ENCODE measurements around the gene DCAF11.

The DCAF11 gene

GRCh38 chr14:24079491-24080141 is 35.0 kb upstream of the DCAF11 start:
- no peak for FAIRE-seq

DNA sequence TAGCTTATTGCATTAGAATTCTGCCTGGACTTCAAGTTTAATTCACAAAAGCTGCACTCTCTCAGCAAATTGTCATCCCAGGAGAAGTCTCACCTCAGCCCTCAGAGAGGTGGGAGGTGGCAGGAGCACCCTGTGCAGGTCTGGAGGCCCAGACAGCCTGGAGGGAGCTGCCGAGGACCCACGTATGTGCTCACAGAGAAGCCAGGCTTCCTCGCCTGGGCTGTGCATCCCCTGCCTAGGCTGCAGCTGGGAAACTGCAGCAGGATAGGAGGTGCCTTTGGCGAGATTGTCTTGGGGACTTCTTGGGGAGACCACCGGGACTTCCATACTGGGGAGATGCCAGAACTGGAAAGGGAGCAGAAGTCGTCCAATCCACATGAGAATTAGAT is 34.4 kb upstream of the DCAF11 start:
- no peak for FAIRE-seq

DNA sequence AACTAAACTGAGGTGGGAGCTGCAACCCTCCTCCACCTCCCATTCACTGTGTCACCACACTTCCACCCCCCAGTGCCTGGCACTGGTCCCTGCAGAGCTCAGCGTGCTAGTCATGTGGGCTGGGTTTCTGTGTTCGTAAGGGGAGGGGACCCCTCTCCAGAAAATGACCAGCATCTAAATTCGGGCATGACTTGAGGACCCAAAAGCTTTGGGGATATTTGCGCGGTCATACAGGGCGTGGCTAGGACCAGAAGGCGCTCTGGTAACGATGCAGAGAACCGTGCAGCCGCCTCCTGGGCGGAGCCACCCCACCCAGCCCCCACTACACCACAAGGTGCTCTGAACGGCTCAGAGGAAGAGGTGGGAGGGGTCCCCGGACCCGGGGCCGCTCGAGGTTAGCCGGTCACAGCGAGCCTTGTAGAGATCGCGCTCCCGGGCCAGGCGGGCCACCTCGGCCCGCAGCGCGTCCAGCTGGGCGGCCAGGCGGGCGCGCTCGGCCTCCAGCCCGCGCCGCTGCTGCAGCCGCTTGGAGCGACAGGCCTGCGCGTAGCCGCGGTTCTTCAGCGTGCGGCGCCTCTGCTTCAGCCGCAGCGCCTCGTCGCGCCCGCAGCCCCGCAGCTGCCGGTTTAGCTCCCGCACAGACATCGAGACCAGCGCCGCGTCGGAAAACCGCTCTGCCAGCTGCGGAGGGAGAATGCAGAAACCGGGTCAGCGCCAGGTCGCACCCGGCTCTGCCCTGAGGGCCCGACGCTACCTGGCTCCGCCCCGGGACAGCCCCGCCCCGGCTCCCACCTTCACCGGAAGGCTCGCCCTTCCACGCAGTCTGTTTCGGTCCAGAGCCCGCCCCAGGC is 33.5 kb upstream of the DCAF11 start:
- FAIRE-seq = no peak

- no peak for FAIRE-seq
Measured at GRCh38 chr14:24081739-24082211, 32.8 kb upstream of the DCAF11 start.

DNA sequence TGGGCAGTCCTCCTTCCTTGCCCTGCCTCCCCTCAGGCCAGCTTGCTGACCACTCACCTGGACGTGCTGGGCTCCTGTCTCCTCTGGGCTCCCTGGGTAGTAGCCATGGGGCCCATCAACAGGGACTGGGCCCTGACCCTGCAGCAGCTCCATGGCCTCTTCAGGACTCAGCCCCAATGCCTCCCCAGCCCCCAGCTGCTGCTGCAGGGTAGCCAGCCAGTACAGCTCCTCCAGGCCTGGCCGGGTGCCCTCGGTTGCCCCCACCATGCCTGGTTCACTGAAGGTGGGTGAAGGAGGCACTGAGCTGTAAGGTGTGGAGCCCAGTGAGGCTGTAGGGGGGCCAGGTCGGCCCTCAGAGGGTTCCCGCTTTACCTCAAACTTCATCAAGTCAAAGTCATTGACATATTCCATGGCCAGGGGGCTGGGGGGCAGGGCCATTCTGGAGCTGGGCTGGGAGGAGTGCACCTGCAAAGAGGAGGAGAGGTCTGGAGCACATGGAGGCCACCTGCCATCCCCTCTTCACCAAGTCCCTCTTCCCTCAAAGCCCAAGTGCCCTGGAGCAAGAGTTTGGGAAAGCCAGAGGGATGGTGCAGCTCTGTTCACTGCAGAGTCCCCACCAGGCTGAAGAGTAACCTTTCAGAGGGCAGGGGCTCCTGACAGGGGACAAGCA is 32.0 kb upstream of the DCAF11 start:
- FAIRE-seq = no peak

DNA sequence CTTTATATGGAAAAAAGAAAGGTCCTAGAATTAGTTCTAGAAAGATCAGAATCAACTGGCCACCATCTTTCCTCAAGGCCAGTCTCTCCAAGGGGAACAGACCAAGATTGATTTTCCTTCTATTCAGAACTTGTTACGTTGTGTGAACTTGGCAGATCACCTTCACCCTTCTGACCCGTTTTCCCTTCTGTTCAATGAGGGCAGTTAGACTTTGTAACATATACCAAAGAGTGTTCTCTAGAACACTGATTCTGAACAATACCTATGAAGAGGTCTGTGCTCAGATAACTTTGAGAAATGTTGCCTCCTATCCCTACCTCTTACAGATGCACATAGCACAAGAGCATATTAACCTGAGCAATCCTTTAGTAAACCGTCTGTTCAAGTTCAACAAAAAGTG is 31.1 kb upstream of the DCAF11 start:
- FAIRE-seq = no peak

DNA sequence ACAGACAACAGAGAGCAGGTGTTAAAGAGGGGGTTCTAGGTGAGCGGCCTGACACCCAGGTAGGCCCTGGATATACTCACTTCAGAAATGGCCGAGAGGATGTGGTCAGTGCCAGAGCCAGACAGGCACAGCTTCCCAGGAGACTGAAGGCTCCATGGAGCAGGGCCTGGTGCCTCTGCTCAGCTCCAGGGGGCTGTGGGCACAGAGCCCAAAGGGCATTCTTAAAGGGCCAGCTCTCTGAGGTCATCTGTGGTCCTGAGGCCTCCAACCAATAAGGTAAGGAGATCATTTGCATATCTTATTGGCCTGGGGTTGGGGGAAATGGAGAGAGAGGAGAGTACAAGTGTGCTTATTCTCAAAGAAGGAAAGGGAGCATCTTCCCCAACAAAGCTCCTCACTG is 30.1 kb upstream of the DCAF11 start:
- FAIRE-seq = no peak

DNA sequence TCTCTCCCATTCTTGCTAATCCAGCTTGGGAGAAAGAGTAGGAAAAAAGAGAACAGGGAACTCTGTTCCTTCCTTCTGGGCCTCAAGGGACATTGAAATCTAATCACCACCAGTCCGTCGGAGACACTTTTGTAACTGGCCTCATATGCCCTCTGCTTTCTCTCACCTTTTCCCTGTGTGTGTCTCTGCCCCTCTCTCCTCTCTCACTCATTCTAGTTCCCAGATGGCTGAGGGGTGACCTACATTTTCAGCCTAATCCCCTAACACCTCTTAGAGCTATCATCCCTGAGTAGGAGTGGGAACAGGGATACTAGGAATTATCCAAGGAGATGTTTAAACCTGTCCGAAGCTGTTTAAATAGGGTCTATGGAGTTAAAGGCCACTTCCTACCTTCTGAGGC is 29.4 kb upstream of the DCAF11 start:
- FAIRE-seq = no peak

GRCh38 chr14:24086193-24086955 is 28.2 kb upstream of the DCAF11 start:
- no peak for FAIRE-seq

DNA sequence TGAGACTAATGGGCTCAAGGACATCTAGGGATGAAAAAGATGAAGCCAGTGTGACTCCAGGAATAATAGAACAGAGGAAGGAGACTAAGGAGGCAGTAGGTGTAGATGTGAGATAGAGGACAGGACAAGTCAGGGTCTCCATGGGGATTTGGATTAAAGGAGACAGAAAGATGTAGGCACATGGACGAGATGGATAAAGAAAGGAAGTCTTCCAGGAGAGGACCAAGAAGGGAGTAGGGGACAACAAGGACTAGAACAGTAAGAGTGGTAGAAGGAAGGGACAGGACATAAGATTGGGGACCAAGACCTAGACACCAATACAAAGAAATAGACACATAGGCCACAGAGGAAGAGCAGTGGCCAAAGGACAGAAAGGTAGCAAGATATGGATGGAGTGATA is 27.6 kb upstream of the DCAF11 start:
- FAIRE-seq = no peak

DNA sequence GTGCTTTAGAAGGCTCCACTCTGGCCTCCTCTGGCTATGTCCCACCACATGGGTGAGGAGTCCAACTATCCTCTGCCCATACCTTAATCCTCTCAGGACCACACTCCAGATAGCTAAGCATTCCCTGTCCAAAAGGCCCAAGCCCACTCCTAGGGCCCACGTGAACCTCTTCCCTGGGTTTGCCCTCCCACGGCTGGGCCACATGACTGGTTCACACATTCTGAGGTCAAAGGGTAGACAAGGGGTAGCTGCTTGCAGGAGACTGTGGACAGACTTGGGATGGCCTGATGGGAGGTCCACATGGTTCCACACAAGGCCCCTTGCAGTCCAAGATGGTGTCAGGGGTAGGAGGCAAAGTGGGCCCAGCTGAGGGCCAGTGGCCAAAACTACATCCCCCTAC is 26.5 kb upstream of the DCAF11 start:
- FAIRE-seq = no peak

DNA sequence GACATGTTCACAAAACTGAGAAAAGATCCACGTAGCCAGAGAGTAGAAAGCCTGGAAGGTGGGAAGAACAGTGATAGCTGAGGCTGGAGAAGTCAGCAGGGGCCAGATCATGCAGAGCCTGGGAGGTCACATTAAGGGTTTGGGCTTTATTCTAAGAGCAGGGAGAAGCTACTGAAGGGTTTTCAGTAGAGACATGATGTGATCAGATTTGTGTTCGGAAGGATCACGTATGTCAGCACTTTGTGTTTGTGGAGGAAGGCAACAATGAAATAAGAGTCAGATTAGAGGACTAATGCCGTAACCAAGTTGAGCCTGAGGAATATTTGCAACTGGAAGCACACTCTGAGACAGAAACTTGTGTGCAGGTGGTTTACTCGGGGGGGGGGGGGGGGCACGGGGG is 24.7 kb upstream of the DCAF11 start:
- no peak for FAIRE-seq

DNA sequence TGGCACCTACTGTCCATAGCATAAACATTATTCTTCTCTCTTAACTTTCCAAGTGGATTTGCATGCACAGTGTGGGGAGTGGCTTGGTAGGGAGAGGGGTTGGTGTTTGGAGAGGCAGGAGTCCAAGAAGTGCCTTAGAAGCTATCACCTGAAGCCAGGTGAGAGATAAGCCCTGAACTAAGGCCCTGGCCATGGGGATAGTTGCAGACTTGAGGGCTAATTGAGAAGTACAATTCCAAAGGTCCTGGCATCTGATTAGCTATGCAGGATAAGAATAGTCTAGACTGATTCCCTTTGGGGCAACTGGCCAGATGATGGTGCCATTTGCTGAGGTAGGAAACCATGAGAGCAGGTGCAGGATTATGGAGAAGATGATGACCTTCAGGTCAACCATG is 22.5 kb upstream of the DCAF11 start:
- no peak for FAIRE-seq

GRCh38 chr14:24092505-24093206 is 21.9 kb upstream of the DCAF11 start:
- no peak for FAIRE-seq

DNA sequence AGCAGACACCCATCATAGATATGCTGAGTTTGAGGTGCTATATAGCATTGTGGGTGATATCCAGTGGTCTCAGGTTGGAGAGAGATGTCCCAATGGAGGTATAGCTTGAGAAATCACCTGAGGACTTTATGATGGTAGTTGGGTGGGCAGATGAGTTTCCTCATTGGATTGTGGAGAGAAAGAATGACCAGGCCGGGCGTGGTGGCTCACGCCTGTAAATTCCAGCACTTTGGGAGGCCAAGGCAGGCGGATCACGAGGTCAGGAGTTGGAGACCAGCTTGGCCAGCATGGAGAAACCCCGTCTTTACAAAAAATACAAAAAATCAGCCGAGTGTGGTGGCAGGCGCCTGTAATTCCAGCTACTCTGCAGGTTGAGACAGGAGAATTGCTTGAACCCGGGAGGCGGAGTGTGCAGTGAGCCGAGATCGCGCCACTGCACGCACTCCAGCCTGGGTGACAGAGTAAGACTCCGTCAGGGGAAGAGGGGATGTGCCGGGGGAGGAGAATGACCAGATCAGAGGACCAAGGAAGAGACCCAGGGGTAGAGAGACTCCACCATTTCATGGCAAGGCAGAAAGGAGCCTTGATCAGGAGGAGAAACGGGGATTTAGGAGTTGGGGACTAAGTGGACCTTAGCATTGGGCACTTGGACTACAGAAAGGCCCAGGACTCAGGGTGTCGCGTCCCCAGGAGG is 21.2 kb upstream of the DCAF11 start:
- no peak for FAIRE-seq

- no peak for FAIRE-seq
Measured at GRCh38 chr14:24093901-24094840, 20.4 kb upstream of the DCAF11 start, which contains the start of gene PCK2. Gene PCK2, plus strand, starts transcription at chr14:24094311. Its CDS starts 95 bp downstream, at chr14:24094406.

GRCh38 chr14:24094841-24095270 is 19.7 kb upstream of the DCAF11 start:
- no peak for FAIRE-seq

DNA sequence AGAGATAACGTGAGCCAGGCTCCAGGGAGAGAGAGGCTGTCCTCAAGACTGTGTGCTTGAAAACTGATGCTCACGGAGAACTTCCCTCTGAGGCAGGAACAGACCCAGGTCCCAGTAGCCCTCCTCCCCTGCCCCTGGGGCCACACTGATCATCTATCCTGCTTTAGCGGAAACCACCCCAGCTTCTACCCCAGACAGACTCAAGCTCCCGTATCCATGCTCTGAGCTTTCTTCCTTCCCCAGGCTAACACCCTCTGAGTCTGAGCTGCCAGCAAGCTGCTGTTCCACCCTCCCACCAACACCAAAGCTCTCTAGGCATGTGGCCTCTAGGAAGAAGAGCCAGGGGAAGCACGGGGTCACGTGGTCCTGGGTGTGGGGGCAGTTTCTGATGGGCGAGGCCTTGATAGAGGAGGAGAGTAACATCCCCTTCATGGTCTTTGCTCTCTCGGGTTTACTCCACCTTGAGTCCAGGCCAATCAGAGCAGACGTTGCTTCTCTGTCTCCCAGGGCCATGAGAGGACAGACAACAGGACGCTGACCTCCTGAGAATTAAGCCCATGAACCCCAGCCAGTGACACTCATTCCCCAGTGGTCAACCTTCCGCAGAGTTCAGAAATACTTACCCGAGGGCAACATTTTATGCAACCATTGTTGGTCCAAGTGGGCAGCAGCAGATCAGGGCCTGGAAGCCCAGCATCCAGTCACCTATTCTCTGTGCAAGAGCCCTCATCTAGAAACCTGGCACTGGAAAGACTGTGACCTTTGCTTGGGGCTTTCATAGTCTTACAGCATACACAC is 19.1 kb upstream of the DCAF11 start:
- FAIRE-seq = no peak

DNA sequence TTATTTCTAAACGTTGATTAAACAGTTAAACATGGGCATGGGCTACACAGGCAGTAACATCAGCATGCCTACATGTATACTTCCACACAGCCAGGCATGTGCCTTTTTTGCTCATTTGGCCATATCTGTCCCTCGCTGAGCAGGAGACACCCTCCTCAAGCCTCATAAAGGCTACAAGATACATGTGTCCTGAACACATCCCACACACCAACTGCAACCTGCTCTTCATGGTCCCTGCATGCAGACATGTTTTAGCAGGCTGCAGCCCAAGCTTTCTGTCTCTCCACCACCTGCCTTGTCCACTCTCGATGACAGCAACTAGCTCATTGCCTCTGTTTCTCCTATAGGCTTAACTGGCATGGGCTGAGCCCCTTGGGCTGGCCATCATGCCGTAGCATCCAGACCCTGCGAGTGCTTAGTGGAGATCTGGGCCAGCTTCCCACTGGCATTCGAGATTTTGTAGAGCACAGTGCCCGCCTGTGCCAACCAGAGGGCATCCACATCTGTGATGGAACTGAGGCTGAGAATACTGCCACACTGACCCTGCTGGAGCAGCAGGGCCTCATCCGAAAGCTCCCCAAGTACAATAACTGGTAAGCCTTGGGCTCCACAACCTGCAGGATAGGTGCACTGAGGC is 17.9 kb upstream of the DCAF11 start:
- FAIRE-seq = no peak
